ENCODE data around the gene BTLA.

DNA sequence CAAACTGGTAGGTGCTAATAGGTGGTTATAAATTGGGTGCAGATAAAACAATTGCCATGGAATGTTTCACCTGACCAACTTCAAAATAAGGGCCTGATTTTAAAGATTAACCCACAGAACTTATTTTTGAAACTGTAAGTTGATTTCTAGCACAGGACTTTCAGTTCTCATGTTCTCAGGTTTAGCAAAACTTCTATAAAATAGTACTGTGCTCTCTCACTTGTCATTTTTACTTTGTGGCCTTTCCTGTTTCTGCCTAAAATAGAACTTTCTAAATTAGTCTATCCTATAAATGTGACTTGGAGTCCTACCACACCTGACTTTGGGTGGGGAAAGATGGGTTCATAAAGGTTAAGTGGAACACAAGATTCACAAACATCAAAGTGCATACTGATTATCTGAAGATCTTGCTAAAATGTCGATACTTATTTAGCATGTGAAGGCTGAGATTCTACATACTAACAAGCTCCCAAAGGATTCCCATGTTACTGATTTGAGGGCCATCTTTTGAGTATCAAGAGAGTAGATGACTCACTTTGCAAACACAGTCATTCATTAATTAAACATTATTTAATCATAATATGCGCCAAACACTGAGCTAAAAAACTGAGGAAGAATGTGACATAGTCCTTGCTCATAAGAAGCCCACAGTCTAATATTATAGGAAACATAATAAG, 38.6 kb downstream of the BTLA start:
- TF ChIP-seq EP300 (IDR thresholded peaks at IDR 0.05) = no peak
- TF ChIP-seq CTCF (IDR thresholded peaks at IDR 0.05) = no peak
- TF ChIP-seq POLR2A (IDR thresholded peaks at IDR 0.05) = no peak
